GM12878 (cell line): ENCODE data around the gene RPRD1B.

ENCODE experiments used
- CHD2 ChIP-seq: IDR thresholded peaks from 2 replicates; pipeline ENCODE4 v1.6.1; 2011; ENCODE audit warnings: low read depth, low read length, improper control_type of control experiment, borderline replicate concordance
- CTCF ChIP-seq, 3 experiments: IDR thresholded peaks in 2 of 3; conservative IDR thresholded peaks in 1 of 3; 2 replicates each; pipeline ENCODE4 v1.5.1; 2011; ENCODE audit warnings: low read depth in 3 of 3, low read length in 3 of 3, mild to moderate bottlenecking in 3 of 3, control low read depth in 2 of 3, moderate library complexity in 2 of 3, inconsistent platforms in 1 of 3, mixed read lengths in 1 of 3; ENCODE audit not compliant: control insufficient read depth in 2 of 3, insufficient read depth in 1 of 3; ENCODE audit errors: extremely low read depth in 1 of 3
- EZH2 ChIP-seq: IDR thresholded peaks from 2 replicates; pipeline ENCODE4 v1.6.1; 2012; ENCODE audit warnings: low read depth, mild to moderate bottlenecking, control low read depth, inconsistent platforms, low read length, borderline replicate concordance; ENCODE audit not compliant: control insufficient read depth
- HCFC1 ChIP-seq: fragments of 150-350 bp; IDR thresholded peaks from 2 replicates; pipeline ENCODE4 v1.6.1; 2014; ENCODE audit warnings: low read length
- JUNB ChIP-seq: IDR thresholded peaks from 2 replicates; pipeline ENCODE4 v1.6.1; 2016; ENCODE audit warnings: antibody characterized with exemption, mild to moderate bottlenecking
- MEF2A ChIP-seq: IDR thresholded peaks from 2 replicates; pipeline ENCODE4 v1.6.1; 2011; ENCODE audit warnings: low read depth, mild to moderate bottlenecking, low read length, moderate library complexity; ENCODE audit not compliant: insufficient read depth
- MYC ChIP-seq: IDR thresholded peaks from 2 replicates; pipeline ENCODE4 v1.6.1; 2011; ENCODE audit warnings: mild to moderate bottlenecking, low read length, moderate library complexity, inconsistent platforms; ENCODE audit not compliant: insufficient read depth, insufficient replicate concordance, insufficient read length, severe bottlenecking
- REST ChIP-seq: IDR thresholded peaks from 2 replicates; pipeline ENCODE4 v1.6.1; 2012; ENCODE audit warnings: mild to moderate bottlenecking, low read depth, low read length

- TF ChIP-seq REST (no peak), CHD2 (no peak), HCFC1 (no peak), JUNB (no peak), MYC (no peak), CTCF (IDR thresholded peaks at IDR 0.05 in 2 of 3, conservative IDR thresholded peaks at IDR 0.05 in 1 of 3; ENCODE audit: control insufficient read depth in 2 of 3, extremely low read depth in 1 of 3, insufficient read depth in 1 of 3, low read depth in 3 of 3, low read length in 3 of 3) (no peak), EZH2 (no peak), MEF2A (no peak)
These were observed 56.0 kb downstream of the RPRD1B start for GRCh38 chr20:38089500-38089899.
